Measurements from ENCODE around the gene HSPA4.
"Not testable (repeated sequence)": the region's sequence is repeated elsewhere in the genome, so short reads cannot be mapped to it uniquely, and the experiment has no call there.

HSPA4 gene

DNA sequence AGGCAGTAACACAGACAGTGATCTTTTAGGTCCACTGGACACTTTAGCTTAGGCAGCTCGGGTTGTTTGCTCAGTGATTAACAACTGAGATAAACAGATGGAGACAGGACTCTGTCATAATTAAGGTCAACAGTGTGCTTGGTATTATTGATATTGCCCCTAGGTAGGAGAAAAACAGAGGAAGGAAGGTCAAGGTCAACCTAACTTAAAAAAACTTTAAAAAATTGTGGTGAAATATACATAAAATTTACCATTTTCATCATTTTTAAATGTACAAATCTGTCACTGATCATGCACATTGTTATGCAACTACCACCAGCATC, 2.1 kb upstream of the HSPA4 start:
- in situ Hi-C loops (cut with MboI; ENCODE audit: low sequenced_read_pairs) = no loop called here

DNA sequence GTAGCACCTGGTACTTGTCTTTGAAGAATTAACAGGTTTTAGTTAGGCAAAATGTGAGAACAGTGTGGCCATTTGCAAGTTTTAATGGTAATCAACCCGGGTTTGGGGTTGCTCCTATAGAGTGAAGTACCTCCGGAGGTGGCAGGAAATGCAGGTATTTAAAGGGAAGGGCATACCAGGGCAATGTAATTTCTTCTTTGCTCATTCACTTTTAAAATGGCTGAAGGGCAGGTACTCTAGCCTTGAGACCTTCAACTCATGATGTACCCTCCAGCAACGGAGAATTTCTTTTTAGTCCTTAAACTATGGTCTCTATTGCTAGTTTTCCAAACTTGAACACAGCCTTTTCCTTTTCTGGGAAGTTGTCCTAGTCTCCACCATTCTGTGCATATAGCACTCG, 1.3 kb upstream of the HSPA4 start:
- in situ Hi-C loops (cut with MboI; ENCODE audit: low sequenced_read_pairs) = no loop called here

DNA sequence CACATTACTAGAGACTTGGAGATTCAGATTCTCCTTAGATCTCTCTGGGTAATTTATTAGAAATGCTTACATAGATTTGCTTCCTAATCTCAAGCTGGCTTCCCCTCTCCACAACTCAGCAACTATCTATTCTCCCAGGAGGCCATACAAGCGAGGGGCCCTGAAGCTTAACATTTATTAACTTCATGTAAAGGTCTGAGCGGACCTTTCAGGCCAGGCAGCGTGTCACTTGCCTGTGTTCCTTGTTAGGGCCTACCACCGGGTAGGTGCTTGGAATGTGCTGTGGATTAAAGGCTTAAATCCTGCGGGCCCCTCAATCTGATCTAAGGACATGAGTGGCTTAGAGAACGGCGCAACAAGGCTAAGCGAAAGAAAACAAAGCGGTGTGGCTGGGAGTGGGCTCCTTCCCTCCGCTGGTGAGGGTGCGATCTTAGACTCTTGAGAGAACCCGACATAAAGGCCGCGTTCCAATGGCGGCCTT, 712 bp upstream of the HSPA4 start:
- in situ Hi-C loops (cut with MboI; ENCODE audit: low sequenced_read_pairs) = no loop called here

DNA sequence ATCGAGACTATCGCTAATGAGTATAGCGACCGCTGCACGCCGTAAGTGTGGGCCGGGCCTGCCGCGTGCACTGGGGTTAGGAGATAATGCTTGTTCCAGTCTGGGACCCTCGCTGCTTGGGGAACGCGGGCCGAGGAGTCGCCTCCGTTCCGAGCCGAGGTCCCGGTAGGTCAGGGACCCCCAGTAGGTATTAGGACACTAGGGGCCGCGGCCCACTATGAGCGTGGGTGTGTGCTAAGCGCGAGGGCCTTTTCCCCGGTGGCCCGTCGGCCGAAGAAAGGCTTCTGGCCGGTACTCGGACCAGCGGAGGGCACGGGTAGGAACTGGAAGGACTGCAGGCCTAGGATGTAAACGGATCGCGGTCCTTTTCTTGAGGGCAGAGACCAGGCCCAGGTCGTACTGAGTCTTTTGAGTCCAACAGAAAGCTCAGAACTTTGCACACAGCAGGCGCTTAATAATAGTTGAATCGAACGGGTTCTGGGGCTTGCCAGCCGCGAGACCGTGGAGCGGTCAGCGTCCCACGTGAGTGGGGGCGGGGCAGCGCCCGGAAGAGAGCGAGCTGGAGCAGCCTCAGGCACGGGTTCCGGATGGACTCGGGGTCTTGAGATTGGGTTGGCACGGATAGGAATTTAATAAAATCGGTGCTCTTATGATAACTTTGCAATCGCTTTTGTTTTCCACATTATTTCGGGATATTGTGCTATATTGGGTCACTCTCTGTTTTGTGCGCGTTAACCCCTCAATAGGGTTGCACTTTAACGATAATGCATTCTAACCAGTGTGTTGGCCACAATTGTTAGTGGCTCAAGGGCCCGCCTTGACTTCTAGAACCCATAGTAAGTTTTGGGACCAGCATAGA, 733 bp downstream of the HSPA4 start:
- in situ Hi-C loops (cut with MboI; ENCODE audit: low sequenced_read_pairs) = no loop called here

DNA sequence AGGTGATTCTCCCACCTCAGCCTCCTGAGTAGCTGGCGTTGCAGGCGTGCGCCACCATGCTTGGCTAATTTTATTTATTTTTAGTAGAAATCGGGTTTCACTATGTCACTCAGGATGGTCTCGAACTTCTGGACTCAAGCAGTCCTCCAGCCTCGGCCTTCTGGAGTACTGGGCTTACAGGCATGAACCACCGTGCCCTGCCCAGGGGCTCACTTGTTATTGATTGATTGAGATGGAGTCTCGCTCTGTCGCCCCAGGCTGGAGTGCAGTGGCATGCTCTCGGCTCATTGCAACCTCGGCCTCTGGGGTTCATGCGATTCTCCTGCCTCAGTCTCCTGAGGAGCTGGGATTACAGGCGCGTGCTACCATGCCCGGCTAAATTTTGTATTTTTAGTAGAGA, 1.6 kb downstream of the HSPA4 start:
- in situ Hi-C loops (cut with MboI; ENCODE audit: low sequenced_read_pairs) = no loop called here

DNA sequence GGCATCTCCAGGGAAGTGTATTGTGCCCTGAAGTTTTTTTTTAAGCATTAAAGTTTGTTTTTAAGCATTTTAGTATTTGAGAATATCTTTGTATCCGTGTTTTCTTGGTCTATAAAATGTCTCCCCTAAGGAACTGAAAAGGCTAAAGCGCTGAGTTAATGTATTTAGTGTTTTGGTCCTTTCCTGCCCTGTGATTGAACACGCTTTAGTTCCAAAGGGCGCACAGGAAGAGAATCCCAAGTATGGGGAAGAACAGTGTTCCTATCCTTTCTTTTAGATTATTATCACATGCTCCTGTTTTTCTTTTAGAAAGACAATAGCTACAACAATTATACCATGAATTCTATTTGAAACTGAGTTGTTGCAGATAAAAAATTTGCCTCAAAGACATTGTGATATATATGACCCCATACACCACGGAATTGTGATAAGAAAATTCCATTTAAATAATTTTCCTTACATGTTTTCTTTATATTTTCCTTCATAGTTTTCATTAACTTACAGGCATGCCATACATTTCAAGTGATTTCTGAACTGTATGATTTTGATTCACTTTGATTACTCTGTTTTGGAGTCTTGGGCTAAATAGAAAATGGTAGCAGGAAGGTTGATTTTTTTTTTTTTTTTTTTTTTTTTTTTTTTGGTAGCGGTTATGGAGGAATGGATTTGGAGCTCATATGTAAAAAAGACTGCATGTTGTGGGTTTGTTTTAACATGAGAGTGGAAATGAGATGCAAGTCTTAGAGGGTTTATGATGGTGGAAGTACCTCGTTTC, 3.1 kb downstream of the HSPA4 start:
- in situ Hi-C loops (cut with MboI; ENCODE audit: low sequenced_read_pairs) = no loop called here

DNA sequence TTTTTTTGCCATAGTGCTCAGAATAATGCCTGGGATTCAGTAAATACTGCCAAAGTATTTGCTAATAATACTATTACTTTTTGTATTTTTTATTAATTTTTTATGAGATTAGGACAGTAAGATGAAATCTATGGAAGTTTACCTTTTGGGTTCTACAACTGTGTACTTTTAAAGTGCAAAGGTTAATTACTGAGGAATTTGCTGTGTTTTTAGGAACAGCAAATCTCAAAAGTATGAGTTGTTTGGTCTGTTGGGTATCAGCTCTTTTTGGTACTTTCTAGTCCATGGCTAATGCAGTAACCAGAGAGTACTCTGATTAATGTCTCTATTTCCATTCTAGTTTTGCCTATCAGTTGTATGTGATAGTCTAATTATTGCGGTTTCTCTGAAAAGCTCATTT, 5.1 kb downstream of the HSPA4 start:
- in situ Hi-C loops (cut with MboI; ENCODE audit: low sequenced_read_pairs) = no loop called here

DNA sequence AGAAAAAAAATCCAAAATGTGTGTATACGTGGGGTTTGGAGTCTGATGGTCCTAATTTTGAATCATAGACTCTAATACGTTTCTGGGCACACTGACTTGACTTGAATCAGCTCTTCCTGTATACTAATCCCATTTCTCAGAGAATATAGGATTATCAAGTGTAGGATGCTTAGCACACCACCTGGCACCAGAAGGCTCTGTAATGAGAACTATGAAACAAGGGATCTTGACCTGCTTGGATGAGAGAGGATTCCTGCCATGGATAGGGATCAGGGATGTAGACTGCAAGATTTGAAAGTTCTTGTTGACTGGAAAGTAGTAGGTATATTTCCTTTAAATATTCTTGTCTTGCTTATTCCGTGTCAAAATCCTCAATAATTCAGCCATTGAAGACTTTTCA, 7.8 kb downstream of the HSPA4 start:
- in situ Hi-C loops (cut with MboI; ENCODE audit: low sequenced_read_pairs) = no loop called here

DNA sequence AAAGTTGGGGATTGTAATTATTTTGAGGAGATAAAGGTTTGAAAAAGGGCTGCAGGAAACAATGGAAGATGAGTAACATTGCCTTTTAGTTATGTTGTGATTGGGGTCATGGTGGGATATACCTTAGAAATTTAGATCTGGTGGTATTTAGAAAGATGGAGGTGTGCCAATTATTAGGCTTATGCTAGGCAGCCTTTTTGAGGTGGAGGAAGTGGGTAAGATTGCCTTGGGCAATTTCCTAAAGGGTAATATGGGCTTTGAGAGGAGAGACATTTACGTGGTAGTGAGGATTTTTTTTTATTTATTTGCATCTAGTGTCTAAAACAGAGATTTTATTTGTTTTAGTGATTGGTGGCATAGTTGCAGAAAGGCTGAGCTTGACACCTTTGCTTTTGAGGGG, 10.5 kb downstream of the HSPA4 start:
- in situ Hi-C loops (cut with MboI; ENCODE audit: low sequenced_read_pairs) = no loop called here

DNA sequence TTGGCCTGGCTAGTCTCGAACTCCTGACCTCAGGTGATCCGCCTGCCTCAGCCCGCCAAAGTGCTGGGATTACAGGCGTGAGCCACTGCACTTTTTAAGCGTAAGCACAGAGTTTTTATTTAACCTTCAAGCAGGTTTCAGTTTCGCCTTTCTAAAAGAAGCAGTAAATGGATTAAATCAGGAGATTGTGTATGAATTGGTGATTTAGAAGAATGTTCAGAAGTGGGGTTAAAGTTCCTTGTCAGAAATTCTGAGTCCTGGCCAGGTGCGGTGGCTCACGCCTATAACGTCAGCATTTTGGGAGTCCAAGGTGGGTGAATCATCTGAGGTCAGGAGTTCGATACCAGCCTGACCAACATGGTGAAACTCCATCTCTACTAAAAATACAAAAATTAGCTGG, 12.2 kb downstream of the HSPA4 start:
- in situ Hi-C loops (cut with MboI; ENCODE audit: low sequenced_read_pairs) = no loop called here

DNA sequence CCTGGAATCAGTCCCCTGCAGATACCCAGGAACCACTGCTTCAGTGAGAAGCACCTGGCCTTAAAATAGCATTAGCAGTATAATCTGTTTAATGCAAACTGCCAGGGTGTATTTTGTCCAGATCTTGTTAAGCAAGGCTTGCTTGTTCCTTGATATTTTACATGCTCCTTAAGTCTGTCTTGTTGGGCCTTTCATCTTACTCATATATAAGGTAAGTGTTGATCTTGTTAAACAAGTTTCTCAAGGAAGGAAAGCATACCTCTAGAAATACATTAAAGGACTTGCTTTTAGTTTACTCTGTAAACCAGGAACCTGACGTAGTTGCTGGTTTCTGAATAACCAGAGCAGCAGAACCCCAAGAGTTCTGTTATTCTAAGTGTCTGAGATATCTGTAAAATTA, 13.7 kb downstream of the HSPA4 start:
- in situ Hi-C loops (cut with MboI; ENCODE audit: low sequenced_read_pairs) = no loop called here

DNA sequence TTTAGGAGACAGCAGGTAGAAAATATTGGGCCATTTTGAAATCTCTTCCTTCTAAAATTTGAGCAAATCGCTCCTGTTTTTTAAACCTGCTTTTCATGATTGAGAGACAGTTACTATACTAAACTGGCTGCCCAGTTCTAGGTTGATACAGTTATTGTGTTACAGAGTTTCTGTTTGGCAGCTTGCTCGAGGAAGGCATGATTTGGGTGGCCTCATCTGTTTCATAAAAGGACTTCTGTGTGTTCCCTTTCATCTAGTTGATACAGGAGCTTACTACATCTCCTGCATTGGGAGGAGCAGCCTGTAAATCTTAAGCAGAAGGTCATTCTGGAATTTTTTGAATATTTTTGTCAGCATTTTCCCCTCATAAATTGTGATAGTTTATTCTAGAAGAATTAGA, 14.2 kb downstream of the HSPA4 start:
- in situ Hi-C loops (cut with MboI; ENCODE audit: low sequenced_read_pairs) = no loop called here

DNA sequence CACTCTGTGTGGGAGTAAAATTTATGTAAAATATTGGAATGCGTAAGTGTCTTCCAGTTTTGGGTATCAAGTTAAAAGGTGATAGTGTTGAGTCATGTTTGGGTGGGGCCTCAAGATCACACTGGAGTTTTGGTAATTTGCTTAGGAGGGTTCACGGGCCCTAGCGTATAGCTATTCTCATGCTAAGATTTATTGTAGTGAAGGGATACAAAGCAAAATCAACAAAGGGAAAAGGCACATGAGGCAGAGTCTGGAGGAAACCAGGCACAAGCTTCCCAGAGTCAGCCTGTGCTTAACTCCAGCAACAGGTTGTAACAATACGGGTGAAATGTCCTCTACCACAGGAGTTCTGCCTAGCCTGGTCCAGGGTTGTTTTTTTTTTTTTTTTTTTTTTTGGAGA, 20.2 kb downstream of the HSPA4 start:
- in situ Hi-C loops (cut with MboI; ENCODE audit: low sequenced_read_pairs) = no loop called here

DNA sequence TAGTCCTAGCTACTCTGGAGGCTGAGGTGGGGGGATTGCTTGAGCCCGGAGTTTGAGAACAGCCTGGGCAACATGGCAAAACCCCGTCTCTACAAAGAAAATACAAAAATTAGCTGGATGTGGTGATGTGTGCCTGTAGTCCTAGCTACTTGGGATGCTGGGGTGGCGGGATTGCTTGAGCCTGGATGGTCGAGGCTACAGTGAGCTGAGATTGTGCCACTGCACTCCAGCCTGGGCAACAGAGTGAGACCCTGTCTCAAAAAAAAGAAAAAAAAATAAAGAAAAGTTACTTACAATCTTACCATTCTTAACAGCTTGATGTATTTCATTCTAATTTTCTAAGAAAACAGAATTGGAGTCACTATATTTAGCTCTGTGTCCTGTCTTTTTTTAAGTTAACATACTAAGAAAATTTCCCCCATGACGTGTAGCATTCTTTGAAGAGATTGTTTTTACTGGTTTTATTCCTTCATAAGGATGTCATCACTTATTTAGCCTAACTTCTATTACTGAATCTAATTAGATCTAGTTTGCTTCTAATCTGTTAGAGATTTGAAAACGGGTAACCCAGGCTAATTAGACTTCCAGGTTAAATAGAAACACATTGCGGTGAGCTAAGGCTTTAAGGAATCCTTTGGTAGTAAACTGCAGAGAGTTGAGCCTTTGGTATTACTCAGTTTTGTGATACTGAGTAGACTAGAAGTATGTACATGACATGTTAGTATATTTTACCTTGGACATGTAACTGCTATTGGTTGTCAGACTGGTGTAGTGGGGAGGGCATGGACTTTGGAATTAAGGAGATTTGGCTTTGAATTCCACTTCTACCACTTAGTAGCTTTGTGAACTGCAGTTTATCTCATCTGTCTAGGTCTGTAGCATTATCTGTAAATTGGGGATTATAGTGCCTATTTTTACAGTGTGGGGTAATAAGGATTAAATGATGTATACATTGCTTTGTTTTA, 24.0 kb downstream of the HSPA4 start:
- in situ Hi-C loops (cut with MboI; ENCODE audit: low sequenced_read_pairs) = no loop called here

DNA sequence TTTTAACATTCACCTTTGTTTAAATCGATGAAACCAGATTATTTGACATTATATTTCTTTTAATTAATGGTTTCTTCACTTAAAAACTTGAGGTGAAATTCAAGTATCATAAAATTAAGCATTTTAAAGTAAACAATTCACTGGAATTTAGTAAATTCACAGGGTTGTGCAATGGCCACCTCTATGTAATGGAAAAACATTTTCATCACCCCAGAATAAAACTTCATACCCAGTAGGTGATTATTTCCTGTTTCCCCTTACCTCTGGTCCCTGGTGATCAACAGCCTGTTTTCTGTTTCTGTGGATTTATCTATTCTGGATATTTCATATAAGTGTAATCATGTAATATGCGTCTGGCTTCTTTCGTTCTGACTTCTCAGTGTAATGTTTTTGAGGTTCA, 27.2 kb downstream of the HSPA4 start:
- in situ Hi-C loops (cut with MboI; ENCODE audit: low sequenced_read_pairs) = no loop called here

DNA sequence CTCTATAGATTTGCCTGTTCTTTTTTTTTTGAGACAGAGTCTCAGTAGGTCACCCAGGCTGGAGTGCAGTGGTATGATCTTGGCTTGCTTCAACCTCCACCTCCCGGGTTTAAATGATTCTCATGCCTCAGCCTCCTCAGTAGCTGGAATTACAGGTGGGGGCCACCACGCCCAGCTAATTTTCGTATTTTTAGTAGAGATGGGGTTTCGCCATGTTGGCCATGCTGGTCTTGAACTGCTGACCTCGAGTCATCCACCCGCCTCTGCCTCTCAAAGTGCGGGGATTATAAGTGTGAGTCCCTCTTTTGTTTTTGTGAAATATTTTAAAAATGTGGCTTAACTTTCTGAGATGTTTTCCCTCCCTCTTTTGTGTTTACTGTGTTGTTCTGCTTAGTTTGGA, 29.2 kb downstream of the HSPA4 start:
- in situ Hi-C loops (cut with MboI; ENCODE audit: low sequenced_read_pairs) = no loop called here

DNA sequence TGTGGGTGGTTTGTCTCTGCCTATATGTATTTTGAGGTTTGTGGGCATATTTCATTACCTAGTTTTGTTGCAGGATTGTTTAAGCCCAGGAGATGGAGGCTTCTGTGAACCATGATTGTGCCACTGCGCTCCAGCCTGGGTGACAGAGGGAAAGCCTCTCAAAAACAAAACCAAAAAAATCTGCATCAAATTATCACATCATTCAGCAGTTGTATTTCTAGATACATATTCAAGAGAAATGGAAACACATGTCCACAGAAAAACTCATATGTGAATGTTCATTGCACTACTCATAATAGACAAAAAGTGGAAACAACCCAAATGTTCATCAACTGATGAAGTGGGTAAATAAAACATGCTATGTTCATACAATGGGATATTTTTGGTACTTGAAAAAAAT, 29.9 kb downstream of the HSPA4 start:
- in situ Hi-C loops (cut with MboI; ENCODE audit: low sequenced_read_pairs) = no loop called here

DNA sequence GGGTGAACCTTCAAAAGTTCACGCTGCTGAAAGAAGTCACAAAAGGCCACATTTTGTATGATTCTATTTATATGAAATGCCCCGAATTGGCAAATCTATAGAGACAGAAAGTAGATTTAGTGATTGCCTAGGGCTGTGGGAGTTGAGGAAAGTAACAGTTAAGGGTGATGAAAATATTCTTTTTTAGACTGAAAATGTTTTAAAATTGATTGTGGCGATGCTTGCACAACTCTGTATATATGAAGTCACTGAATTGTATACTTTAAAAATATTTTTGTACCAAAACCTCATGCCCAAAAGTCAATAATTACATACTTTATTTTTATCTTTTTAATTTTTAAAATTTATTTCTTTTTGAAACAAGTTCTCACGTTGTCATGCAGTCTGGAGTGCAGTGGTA, 30.3 kb downstream of the HSPA4 start:
- in situ Hi-C loops (cut with MboI; ENCODE audit: low sequenced_read_pairs) = no loop called here

DNA sequence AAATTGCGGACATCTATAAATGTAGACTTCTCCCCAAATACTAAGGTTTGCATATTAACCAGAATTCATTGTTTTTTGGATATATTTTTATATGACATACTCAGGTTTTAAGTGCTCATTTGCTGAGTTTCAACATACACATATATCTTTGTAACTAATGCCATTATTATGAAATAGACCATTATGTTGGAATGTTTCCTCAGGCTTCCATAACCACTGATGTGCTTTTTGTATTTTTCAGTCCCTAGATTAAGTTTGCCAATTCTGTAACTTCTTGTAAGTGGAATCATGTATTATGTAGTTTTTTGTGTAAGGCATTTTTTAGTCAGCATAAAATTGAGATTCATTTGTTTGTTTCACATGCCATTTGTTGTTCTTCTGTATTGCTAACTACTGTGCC, 32.1 kb downstream of the HSPA4 start:
- in situ Hi-C loops (cut with MboI; ENCODE audit: low sequenced_read_pairs) = no loop called here

DNA sequence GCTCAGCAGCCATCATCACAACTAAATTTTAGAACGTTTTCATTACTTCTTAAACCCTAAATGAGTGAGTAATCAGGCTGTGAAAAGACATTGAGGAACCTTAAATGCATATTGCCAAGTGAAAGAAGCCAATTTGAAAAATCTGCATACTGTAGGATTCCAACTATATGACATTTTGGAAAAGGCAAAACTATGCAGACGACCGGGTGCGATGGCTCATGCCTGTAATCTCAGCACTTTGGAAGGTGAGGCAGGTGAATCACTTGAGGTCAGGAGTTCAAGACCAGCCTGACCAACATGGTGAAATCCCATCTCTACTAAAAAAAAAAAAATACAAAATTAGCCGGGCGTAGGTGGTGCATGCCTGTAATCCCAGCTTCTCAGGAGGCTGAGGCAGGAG, 33.4 kb downstream of the HSPA4 start:
- in situ Hi-C loops (cut with MboI; ENCODE audit: low sequenced_read_pairs) = not testable (repeated sequence)

DNA sequence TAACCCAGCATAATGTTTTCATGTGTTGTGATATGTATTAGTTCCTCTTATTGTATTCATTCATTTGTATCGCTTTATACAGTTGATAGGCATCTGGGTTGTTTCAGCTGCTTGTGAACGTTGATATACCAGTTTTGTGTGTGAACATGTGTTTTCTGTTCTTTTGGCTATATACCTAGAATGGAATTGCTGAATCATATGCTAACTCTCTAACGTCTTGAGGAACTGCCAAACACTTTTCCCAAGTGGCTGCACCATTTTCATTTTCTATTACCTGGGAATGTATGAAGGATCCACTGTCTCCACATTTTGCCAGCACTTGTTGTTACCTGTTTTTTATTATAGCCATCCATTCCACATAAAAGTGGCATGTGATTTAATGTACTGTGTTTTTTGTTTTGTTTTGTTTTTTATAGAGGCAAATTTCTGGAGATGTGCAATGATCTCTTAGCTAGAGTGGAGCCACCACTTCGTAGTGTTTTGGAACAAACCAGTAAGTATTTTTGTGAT, 34.6 kb downstream of the HSPA4 start:
- in situ Hi-C loops (cut with MboI; ENCODE audit: low sequenced_read_pairs) = no loop called here

All from HL-60/S4 (cell line).